ENCODE data around the gene ANKRD13B.
"Not testable (repeated sequence)": the region's sequence is repeated elsewhere in the genome, so short reads cannot be mapped to it uniquely, and the experiment has no call there.

ANKRD13B gene

GRCh38 chr17:29592850-29593551 lies at the start of gene ANKRD13B:
TSS of gene ANKRD13B (plus strand) at chr17:29593132. CDS start at chr17:29593622, 490 bp downstream.
- DNase-seq: peak; percentile 75

- no peak for DNase-seq
Observed at GRCh38 chr17:29544066-29544465, 48.9 kb upstream of the ANKRD13B start.

GRCh38 chr17:29546085-29546484 lies 46.8 kb upstream of the ANKRD13B start:
- no peak for DNase-seq

- DNase-seq: no peak
Observed at GRCh38 chr17:29546830-29547229, 46.1 kb upstream of the ANKRD13B start.

GRCh38 chr17:29549177-29549923 lies 43.6 kb upstream of the ANKRD13B start:
- peak; percentile 16 for DNase-seq

- DNase-seq: no peak
Observed at GRCh38 chr17:29555840-29556239, 37.1 kb upstream of the ANKRD13B start.

GRCh38 chr17:29557085-29557738 lies 35.7 kb upstream of the ANKRD13B start:
- no peak for DNase-seq

GRCh38 chr17:29557739-29558116 lies 35.2 kb upstream of the ANKRD13B start:
- no peak for DNase-seq

- DNase-seq: not testable (repeated sequence)
Observed at GRCh38 chr17:29558139-29558538, 34.8 kb upstream of the ANKRD13B start.

- no peak for DNase-seq
Observed at GRCh38 chr17:29559640-29560039, 33.3 kb upstream of the ANKRD13B start.

GRCh38 chr17:29560316-29560715 lies 32.6 kb upstream of the ANKRD13B start:
- no peak for DNase-seq

GRCh38 chr17:29561554-29562517 lies 31.1 kb upstream of the ANKRD13B start:
- no peak for DNase-seq

GRCh38 chr17:29562615-29563014 lies 30.3 kb upstream of the ANKRD13B start:
- DNase-seq: no peak

GRCh38 chr17:29563816-29564215 lies 29.1 kb upstream of the ANKRD13B start:
- DNase-seq: no peak

GRCh38 chr17:29565643-29566472 lies 27.1 kb upstream of the ANKRD13B start:
- peak; percentile 83 for DNase-seq

GRCh38 chr17:29566473-29567303 lies 26.2 kb upstream of the ANKRD13B start, which contains the start of gene ABHD15:
TSS of gene ABHD15 (minus strand) at chr17:29567037. CDS start at chr17:29566966, 71 bp downstream.
- DNase-seq: peak; percentile 58

- DNase-seq: no peak
Observed at GRCh38 chr17:29567304-29567553, 25.7 kb upstream of the ANKRD13B start.

GRCh38 chr17:29567554-29568330 lies 25.2 kb upstream of the ANKRD13B start:
- peak; percentile 48 for DNase-seq

GRCh38 chr17:29568331-29569244 lies 24.3 kb upstream of the ANKRD13B start, which contains the start of gene TP53I13:
TSS of gene TP53I13 (plus strand) at chr17:29568701. CDS start at chr17:29568759, 58 bp downstream.
- peak; percentile 72 for DNase-seq

Data from NCI-H1105 treated with DMSO at 0.1 percent for 48 hours (cell line).